Trophoblast cell (in vitro differentiated cells and primary cell): ENCODE results near the gene CAMTA2.

Experiments used
- DNase-seq, 2 donors: peaks; one replicate each; pipeline ENCODE4 v3.0.0-alpha.2; 2016
- H2AFZ ChIP-seq: 2 replicates; pipeline ENCODE4 v1.6.1; 2013; ENCODE audit warnings: low read length, moderate library complexity, mild to moderate bottlenecking; ENCODE audit not compliant: insufficient read depth, poor library complexity
- H2AK5ac ChIP-seq: 2 replicates; pipeline ENCODE4 v1.6.1; 2013; ENCODE audit warnings: mild to moderate bottlenecking, low read length
- H2BK120ac ChIP-seq: 2 replicates; pipeline ENCODE4 v1.6.1; 2013; ENCODE audit warnings: low read length, mild to moderate bottlenecking, moderate library complexity; ENCODE audit not compliant: insufficient read depth, poor library complexity
- H2BK12ac ChIP-seq: 2 replicates; pipeline ENCODE4 v1.6.1; 2013; ENCODE audit warnings: mild to moderate bottlenecking, low read length, moderate library complexity
- H2BK5ac ChIP-seq: 2 replicates; pipeline ENCODE4 v1.6.1; 2013; ENCODE audit warnings: low read length, low read depth, moderate library complexity, mild to moderate bottlenecking; ENCODE audit not compliant: poor library complexity
- H3K14ac ChIP-seq: 2 replicates; pipeline ENCODE4 v1.6.1; 2013; ENCODE audit warnings: mild to moderate bottlenecking, low read length
- H3K18ac ChIP-seq: 2 replicates; pipeline ENCODE4 v1.6.1; 2013; ENCODE audit warnings: mild to moderate bottlenecking, low read length
- H3K23ac ChIP-seq: 2 replicates; pipeline ENCODE4 v1.6.1; 2013; ENCODE audit warnings: low read length
- H3K27ac ChIP-seq: 2 replicates; pipeline ENCODE4 v1.5.1; 2013; ENCODE audit warnings: low read depth, mild to moderate bottlenecking, inconsistent platforms, low read length, moderate library complexity
- H3K27me3 ChIP-seq: 2 replicates; pipeline ENCODE4 v1.6.1; 2013; ENCODE audit warnings: inconsistent platforms, mild to moderate bottlenecking, low read length, moderate library complexity; ENCODE audit not compliant: insufficient read depth
- H3K36me3 ChIP-seq, 2 experiments: 1 replicate in 1 of 2; 2 replicates in 1 of 2; pipeline ENCODE4 v1.6.1; 2013; ENCODE audit warnings: low read length in 2 of 2, mild to moderate bottlenecking in 2 of 2, moderate library complexity in 1 of 2; ENCODE audit not compliant: insufficient read depth in 2 of 2, control insufficient read depth in 1 of 2
- H3K4ac ChIP-seq: 2 replicates; pipeline ENCODE4 v1.6.1; 2013; ENCODE audit warnings: low read depth, mild to moderate bottlenecking, low read length, moderate library complexity
- H3K4me1 ChIP-seq, 2 experiments: 1 replicate in 1 of 2; 2 replicates in 1 of 2; pipeline ENCODE4 v1.6.1; 2013; ENCODE audit warnings: low read length in 2 of 2, mild to moderate bottlenecking in 2 of 2, moderate library complexity in 1 of 2; ENCODE audit not compliant: insufficient read depth in 2 of 2, control insufficient read depth in 1 of 2
- H3K4me2 ChIP-seq: 2 replicates; pipeline ENCODE4 v1.6.1; 2013; ENCODE audit warnings: inconsistent platforms, mild to moderate bottlenecking, low read length, moderate library complexity
- H3K4me3 ChIP-seq: 2 replicates; pipeline ENCODE4 v1.5.1; 2013; ENCODE audit warnings: mild to moderate bottlenecking, low read depth, low read length, inconsistent platforms
- H3K79me1 ChIP-seq: one replicate; pipeline ENCODE4 v1.6.1; 2013; ENCODE audit warnings: low read length
- H3K79me2 ChIP-seq: 2 replicates; pipeline ENCODE4 v1.6.1; 2013; ENCODE audit warnings: low read length, mild to moderate bottlenecking; ENCODE audit not compliant: control insufficient read depth, insufficient read depth, poor library complexity
- H3K9ac ChIP-seq: 2 replicates; pipeline ENCODE4 v1.6.1; 2013; ENCODE audit warnings: mild to moderate bottlenecking, low read length
- H3K9me3 ChIP-seq: 2 replicates; pipeline ENCODE4 v1.6.1; 2013; ENCODE audit warnings: low read depth, mild to moderate bottlenecking, control low read depth, inconsistent platforms, low read length; ENCODE audit not compliant: insufficient read depth
- H4K12ac ChIP-seq: 2 replicates; pipeline ENCODE4 v1.6.1; 2013; ENCODE audit warnings: low read depth, mild to moderate bottlenecking, low read length, moderate library complexity
- H4K8ac ChIP-seq: 2 replicates; pipeline ENCODE4 v1.6.1; 2013; ENCODE audit warnings: low read depth, mild to moderate bottlenecking, low read length, moderate library complexity
- H4K91ac ChIP-seq: one replicate; pipeline ENCODE4 v1.6.1; 2013; ENCODE audit warnings: low read depth, mild to moderate bottlenecking, low read length, moderate library complexity
- WGBS: extraction: QIAGEN DNeasy Blood & Tissue Kit; methylation state at CpG from one replicate; pipeline ENCODE4 v1.1.7; 2013; ENCODE audit warnings: missing lambda C conversion rate; ENCODE audit not compliant: insufficient read length, insufficient coverage; ENCODE audit errors: extremely low coverage; 5-methylcytosine and 5-hydroxymethylcytosine counted together

The CAMTA2 gene

DNA sequence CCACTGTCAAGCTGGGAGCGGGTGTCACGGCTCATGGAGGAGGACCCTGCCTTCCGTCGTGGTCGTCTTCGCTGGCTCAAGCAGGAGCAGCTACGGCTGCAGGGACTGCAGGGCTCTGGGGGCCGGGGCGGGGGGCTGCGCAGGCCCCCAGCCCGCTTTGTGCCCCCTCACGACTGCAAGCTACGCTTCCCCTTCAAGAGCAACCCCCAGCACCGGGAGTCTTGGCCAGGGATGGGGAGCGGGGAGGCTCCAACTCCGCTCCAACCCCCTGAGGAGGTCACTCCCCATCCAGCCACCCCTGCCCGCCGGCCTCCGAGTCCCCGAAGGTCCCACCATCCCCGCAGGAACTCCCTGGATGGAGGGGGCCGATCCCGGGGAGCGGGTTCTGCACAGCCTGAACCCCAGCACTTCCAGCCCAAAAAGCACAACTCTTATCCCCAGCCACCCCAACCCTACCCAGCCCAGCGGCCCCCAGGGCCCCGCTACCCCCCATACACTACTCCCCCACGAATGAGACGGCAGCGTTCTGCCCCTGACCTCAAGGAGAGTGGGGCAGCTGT is 36.2 kb upstream of the CAMTA2 start:
- no peak overlapping the region for H2BK120ac ChIP-seq
- WGBS = no CpG with 5 or more reads among the region's 29 CpGs

DNA sequence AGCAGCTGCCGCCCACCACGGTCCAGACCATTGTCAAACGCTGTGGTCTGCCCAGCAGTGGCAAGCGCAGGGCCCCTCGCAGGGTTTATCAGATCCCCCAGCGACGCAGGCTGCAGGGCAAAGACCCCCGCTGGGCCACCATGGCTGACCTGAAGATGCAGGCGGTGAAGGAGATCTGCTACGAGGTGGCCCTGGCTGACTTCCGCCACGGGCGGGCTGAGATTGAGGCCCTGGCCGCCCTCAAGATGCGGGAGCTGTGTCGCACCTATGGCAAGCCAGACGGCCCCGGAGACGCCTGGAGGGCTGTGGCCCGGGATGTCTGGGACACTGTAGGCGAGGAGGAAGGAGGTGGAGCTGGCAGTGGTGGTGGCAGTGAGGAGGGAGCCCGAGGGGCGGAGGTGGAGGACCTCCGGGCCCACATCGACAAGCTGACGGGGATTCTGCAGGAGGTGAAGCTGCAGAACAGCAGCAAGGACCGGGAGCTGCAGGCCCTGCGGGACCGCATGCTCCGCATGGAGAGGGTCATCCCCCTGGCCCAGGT is 34.8 kb upstream of the CAMTA2 start:
- Histone ChIP-seq H4K12ac (no peak overlapping the region), H2BK120ac (no peak overlapping the region), H3K9me3 (no peaks in the 10 kb centered on the region), H2BK12ac (no peak overlapping the region), H3K4ac (no peak overlapping the region), H3K14ac (no peak overlapping the region), H2AFZ (no peak overlapping the region), H3K79me2 (no peaks in the 10 kb centered on the region), H3K27ac (no peak overlapping the region), H2BK5ac (no peak overlapping the region), H3K9ac (no peak overlapping the region), H3K23ac (no peak overlapping the region), H4K91ac (no peak overlapping the region), H3K79me1 (no peaks in the 10 kb centered on the region), H4K8ac (no peak overlapping the region), H3K27me3 (no peaks in the 10 kb centered on the region), H3K4me1 (peaks cover 0 to 3% of the 10 kb centered on the region in 2 experiments), H3K4me2 (no peak overlapping the region), H2AK5ac (no peak overlapping the region), H3K18ac (no peak overlapping the region), H3K36me3 (peaks cover 56 to 60% of the 10 kb centered on the region in 2 experiments), H3K4me3 (no peak overlapping the region)
- no peak for DNase-seq
- WGBS = no CpG with 5 or more reads among the region's 30 CpGs

More for the DNA sequence above, 36.2 kb upstream of the CAMTA2 start:
- Histone ChIP-seq H3K14ac (no peak overlapping the region), H2AFZ (no peak overlapping the region), H3K9me3 (no peaks in the 10 kb centered on the region), H4K91ac (no peak overlapping the region), H4K12ac (no peak overlapping the region), H3K23ac (no peak overlapping the region), H3K36me3 (peaks cover 52% of the 10 kb centered on the region in 2 experiments), H3K4ac (no peak overlapping the region), H3K18ac (no peak overlapping the region), H2BK12ac (no peak overlapping the region), H3K4me2 (no peak overlapping the region), H2BK5ac (no peak overlapping the region), H2AK5ac (no peak overlapping the region), H3K79me1 (no peaks in the 10 kb centered on the region), H3K4me1 (peaks cover 0 to 3% of the 10 kb centered on the region in 2 experiments), H3K79me2 (no peaks in the 10 kb centered on the region), H4K8ac (no peak overlapping the region), H3K4me3 (no peak overlapping the region), H3K9ac (no peak overlapping the region), H3K27ac (no peak overlapping the region), H3K27me3 (no peaks in the 10 kb centered on the region)
- no peak for DNase-seq

DNA sequence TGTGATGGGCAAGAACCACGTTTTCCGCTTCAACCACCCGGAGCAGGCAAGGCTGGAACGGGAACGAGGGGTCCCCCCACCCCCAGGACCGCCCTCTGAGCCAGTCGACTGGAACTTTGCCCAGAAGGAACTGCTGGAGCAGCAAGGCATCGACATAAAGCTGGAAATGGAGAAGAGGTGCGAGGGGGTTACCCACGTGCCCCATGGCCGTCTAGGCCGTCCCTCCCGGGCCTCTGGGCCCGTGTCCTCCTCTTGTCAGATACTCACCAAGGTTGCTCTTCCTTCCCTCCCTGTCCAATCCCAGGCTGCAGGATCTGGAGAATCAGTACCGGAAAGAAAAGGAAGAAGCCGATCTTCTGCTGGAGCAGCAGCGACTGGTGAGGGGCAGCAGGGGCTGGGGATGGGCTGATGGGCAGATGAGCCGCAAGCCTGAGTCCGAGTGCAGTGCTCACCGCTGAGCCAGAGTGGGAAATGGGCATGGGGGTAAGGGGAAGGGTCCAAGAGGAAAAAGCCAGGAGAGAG is 33.1 kb upstream of the CAMTA2 start:
- no peaks in the 10 kb centered on the region for H3K79me1 ChIP-seq
- H3K4me3 ChIP-seq = no peak overlapping the region
- DNase-seq = no peak
- H4K8ac ChIP-seq = no peak overlapping the region
- no peak overlapping the region for H2AFZ ChIP-seq
- H3K9ac ChIP-seq = no peak overlapping the region
- H3K4me2 ChIP-seq = no peak overlapping the region
- no peaks in the 10 kb centered on the region for H3K4me1 ChIP-seq
- H3K18ac ChIP-seq = no peak overlapping the region
- H3K36me3 ChIP-seq = peaks cover 64 to 66% of the 10 kb centered on the region in 2 experiments
- WGBS = no CpG with 5 or more reads among the region's 20 CpGs
- no peak overlapping the region for H3K23ac ChIP-seq
- H3K14ac ChIP-seq = no peak overlapping the region
- no peak overlapping the region for H3K27ac ChIP-seq
- H2BK12ac ChIP-seq = no peak overlapping the region
- H3K4ac ChIP-seq = no peak overlapping the region
- H2BK120ac ChIP-seq = no peak overlapping the region
- H4K91ac ChIP-seq = no peak overlapping the region
- no peak overlapping the region for H4K12ac ChIP-seq
- H2AK5ac ChIP-seq = no peak overlapping the region
- no peaks in the 10 kb centered on the region for H3K9me3 ChIP-seq
- no peaks in the 10 kb centered on the region for H3K79me2 ChIP-seq
- no peak overlapping the region for H2BK5ac ChIP-seq
- H3K27me3 ChIP-seq = no peaks in the 10 kb centered on the region

DNA sequence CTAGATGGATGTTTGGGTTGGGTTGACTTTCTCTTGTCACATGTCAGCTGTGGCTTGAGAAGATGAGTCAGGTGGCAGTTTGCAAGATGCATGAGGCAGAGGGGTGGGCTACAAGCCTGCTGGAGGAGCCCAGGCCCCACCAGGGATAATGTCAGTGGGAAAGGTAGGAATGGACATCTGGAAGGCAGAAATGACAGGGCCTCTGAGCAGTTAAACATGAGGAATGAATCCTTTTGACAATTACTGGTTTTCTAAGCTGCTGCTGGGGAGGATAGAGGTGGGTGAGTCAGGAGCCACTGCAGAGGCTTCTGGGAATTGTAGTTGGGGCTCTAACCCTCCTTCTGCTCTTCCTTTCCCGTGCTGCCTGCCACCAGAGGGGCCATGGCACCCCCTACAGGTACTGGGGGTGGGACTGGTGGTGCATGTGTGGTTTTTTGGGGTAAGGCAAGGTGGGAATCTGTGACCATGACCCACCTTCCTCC is 32.0 kb upstream of the CAMTA2 start:
- Histone ChIP-seq H3K36me3 (peaks cover 68 to 71% of the 10 kb centered on the region in 2 experiments), H3K4ac (no peak overlapping the region), H2BK120ac (no peak overlapping the region), H3K18ac (no peak overlapping the region), H3K79me1 (no peaks in the 10 kb centered on the region), H2AK5ac (no peak overlapping the region), H3K4me2 (no peak overlapping the region), H2AFZ (no peak overlapping the region), H3K9ac (no peak overlapping the region), H3K4me1 (no peaks in the 10 kb centered on the region), H3K79me2 (no peaks in the 10 kb centered on the region), H4K8ac (no peak overlapping the region), H2BK12ac (no peak overlapping the region), H3K4me3 (no peak overlapping the region), H3K27me3 (no peaks in the 10 kb centered on the region), H2BK5ac (no peak overlapping the region), H3K27ac (no peak overlapping the region), H4K91ac (no peak overlapping the region), H3K23ac (no peak overlapping the region), H4K12ac (no peak overlapping the region), H3K14ac (no peak overlapping the region), H3K9me3 (no peaks in the 10 kb centered on the region)
- WGBS = no CpG with 5 or more reads among the region's 1 CpG
- no peak for DNase-seq
